ENCODE data around the gene AANAT. TPM values are rescaled to one million over a fixed set of nuclear protein-coding genes. Genes with fewer than 3 reads are reported as not detected.

The AANAT gene
- total RNA-seq, 1 donor from 2014 or later, result not detected

DNA sequence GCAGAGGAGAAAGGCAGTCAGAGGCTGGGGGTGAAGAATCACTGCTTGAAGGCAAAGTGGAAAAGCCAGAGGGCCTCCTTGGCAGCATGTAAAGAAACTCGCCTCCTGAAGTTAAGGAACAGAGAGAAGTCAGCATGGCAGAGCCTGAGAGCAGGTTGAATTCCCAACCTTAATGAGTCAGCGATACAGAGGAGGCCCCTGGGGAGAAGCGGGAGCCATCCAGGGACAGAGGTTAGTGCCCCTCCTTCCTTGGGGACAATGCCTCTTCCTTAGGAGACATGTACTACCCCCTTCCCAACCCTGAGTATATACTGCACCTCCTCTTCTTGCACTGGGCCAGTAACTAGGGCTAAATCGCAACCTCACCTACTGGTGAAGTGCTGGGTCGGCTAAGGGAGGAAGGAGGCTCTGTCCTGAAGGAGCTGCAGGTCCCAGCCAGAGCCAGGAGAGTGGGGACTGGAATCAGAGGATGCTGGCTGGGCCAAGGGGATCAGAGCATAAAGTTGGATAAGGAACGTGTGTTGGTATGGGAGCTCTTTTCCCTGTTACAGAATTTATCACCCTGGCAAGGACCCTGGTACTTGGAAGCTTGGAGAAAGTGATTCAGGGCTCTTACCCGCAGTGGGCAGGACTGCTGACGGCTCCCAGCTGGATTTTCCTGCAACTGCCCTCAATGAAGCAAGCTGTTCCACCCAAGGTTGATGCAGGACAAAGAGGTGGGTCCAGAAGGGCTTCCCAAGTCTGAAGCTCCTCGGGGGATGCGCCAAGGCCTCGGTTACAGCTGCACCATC, 5.4 kb upstream of the AANAT start:
- Mint-ChIP-seq H3K27ac (ENCODE audit: unreplicated experiment) (no peak overlapping the region), H3K4me3 (ENCODE audit: unreplicated experiment) (no peak overlapping the region), H3K36me3 (ENCODE audit: low read depth, unreplicated experiment) (no peaks in the 10 kb centered on the region), H3K4me1 (ENCODE audit: unreplicated experiment) (peaks cover 5% of the 10 kb centered on the region), H3K27me3 (ENCODE audit: unreplicated experiment) (peaks cover 11% of the 10 kb centered on the region), H3K9me3 (ENCODE audit: unreplicated experiment) (no peaks in the 10 kb centered on the region)
- DNase-seq (ENCODE audit: low spot score), result no peak
- TF ChIP-seq, protein P1, sequence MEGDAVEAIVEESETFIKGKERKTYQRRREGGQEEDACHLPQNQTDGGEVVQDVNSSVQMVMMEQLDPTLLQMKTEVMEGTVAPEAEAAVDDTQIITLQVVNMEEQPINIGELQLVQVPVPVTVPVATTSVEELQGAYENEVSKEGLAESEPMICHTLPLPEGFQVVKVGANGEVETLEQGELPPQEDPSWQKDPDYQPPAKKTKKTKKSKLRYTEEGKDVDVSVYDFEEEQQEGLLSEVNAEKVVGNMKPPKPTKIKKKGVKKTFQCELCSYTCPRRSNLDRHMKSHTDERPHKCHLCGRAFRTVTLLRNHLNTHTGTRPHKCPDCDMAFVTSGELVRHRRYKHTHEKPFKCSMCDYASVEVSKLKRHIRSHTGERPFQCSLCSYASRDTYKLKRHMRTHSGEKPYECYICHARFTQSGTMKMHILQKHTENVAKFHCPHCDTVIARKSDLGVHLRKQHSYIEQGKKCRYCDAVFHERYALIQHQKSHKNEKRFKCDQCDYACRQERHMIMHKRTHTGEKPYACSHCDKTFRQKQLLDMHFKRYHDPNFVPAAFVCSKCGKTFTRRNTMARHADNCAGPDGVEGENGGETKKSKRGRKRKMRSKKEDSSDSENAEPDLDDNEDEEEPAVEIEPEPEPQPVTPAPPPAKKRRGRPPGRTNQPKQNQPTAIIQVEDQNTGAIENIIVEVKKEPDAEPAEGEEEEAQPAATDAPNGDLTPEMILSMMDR (IDR thresholded peaks at IDR 0.05; ENCODE audit: unreplicated experiment), result no peak

DNA sequence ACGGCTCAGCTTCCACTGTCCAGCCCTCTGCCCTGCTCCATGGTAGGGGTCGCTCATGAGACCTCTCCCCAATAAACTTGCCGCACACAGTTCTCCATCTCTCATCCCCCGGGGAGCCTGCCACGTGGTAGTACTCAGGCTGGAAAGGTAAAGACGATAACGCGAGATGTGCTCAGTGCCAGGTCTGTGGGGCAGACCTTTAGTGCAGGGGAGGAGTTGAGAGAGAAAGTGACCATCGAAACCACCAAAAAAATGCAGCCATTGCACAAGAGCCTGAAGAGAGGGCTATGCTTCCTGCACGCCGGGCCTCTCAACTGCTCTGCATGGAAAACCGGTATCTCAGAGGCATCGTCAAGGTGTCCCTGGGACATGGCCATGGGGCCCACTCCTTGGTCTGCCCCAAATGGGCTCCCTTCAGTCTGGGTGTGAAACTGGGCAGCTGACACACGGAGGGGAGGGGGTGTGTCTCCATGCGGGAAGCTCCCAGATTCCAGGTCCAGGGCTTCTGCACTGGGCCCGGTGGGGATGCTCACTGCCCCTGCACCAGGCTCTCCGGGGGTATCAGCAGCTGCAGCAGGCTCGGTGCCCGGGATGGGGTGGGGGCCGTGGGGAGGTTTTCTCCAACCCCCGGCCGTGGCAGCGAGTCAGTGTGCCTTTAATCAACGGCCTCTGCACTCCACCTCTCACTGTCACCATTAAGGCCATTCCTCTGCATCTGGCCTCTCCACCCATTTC, 4.7 kb upstream of the AANAT start:
- H3K4me1 Mint-ChIP-seq (ENCODE audit: unreplicated experiment), result peaks cover 5% of the 10 kb centered on the region

DNA sequence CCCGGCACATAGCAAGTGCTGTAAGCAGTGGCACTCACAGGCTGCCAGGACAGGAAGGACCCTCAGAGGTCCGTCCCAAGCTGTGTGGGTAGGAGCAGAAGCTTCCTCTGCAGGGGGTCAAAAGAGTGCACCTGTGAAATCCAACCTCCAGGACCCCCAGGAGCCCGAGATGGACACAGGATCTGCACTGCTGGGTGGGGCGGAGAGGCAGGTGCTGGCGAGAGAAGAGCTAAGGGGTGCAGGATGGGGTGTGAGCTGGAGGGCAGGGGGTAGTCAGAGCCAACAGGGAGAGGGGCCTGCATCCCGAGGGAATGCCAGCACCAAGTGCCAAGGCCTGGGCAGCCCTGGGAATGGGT, 650 bp upstream of the AANAT start:
- no peak overlapping the region for H3K27ac Mint-ChIP-seq (ENCODE audit: unreplicated experiment)

More for the DNA sequence above, 4.7 kb upstream of the AANAT start:
- TF ChIP-seq, protein P1 (IDR thresholded peaks at IDR 0.05; ENCODE audit: unreplicated experiment), result no peak
- H3K27me3 Mint-ChIP-seq (ENCODE audit: unreplicated experiment), result peaks cover 11% of the 10 kb centered on the region
- no peak overlapping the region for H3K27ac Mint-ChIP-seq (ENCODE audit: unreplicated experiment)
- H3K9me3 Mint-ChIP-seq (ENCODE audit: unreplicated experiment), result no peaks in the 10 kb centered on the region
- DNase-seq (ENCODE audit: low spot score), result no peak
- no peak overlapping the region for H3K4me3 Mint-ChIP-seq (ENCODE audit: unreplicated experiment)
- H3K36me3 Mint-ChIP-seq (ENCODE audit: low read depth, unreplicated experiment), result no peaks in the 10 kb centered on the region

DNA sequence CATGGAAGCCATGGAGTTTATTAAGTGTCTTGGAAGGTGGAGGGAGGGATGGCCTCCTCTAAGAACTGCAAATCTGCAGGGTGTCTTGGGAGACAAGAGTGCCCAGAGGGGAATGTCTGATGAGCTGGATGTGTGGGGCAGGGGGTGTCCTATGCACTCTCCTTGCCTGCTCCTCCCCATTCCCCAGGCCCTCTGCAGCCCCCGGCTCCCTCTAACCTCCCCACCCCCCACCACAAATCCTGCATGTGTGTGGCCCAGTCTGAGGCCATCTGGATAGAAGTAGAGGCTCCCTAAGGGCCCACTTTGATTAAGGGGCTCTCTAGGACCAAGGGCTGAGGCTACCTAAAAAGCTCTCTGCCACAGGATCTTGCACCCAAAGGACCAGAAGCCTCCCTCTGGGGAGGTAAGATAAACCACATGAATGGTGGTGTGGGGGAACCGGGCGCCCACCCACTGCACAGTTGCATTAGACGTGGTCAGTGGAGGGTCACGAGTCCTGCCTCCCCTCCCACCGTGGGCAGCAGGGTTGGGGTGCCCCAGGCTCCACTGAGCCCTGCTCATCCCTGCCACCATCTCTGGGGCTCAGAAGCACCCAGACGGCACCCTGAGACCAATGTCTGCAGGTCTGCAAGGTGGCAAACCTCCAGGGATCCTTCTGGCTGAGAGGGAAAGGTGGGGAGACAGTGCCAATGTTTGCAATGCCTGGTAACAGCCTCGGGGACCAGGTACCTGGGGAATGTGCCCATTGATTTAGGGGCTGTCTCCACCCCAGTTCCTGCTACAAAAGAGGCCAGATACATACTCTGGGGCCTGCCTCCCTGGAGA, 618 bp downstream of the AANAT start:
- no peaks in the 10 kb centered on the region for H3K9me3 Mint-ChIP-seq (ENCODE audit: unreplicated experiment)
- TF ChIP-seq, protein P1 (IDR thresholded peaks at IDR 0.05; ENCODE audit: unreplicated experiment), result no peak
- peaks cover 7% of the 10 kb centered on the region for H3K27me3 Mint-ChIP-seq (ENCODE audit: unreplicated experiment)
- H3K4me3 Mint-ChIP-seq (ENCODE audit: unreplicated experiment), result no peak overlapping the region
- no peak for DNase-seq (ENCODE audit: low spot score)
- H3K4me1 Mint-ChIP-seq (ENCODE audit: unreplicated experiment), result peaks cover 5% of the 10 kb centered on the region
- no peak overlapping the region for H3K27ac Mint-ChIP-seq (ENCODE audit: unreplicated experiment)
- peaks cover 6% of the 10 kb centered on the region for H3K36me3 Mint-ChIP-seq (ENCODE audit: low read depth, unreplicated experiment)

More for the DNA sequence above, 650 bp upstream of the AANAT start:
- Mint-ChIP-seq H3K9me3 (ENCODE audit: unreplicated experiment) (no peaks in the 10 kb centered on the region), H3K27me3 (ENCODE audit: unreplicated experiment) (peaks cover 8% of the 10 kb centered on the region), H3K36me3 (ENCODE audit: low read depth, unreplicated experiment) (peaks cover 4% of the 10 kb centered on the region), H3K4me1 (ENCODE audit: unreplicated experiment) (peaks cover 5% of the 10 kb centered on the region), H3K4me3 (ENCODE audit: unreplicated experiment) (no peak overlapping the region)
- no peak for DNase-seq (ENCODE audit: low spot score)
- TF ChIP-seq, protein P1 (IDR thresholded peaks at IDR 0.05; ENCODE audit: unreplicated experiment), result no peak

Data from endothelial cell (in vitro differentiated cells).